Measurements from ENCODE around the gene PMF1.
A peak's percentile ranks its signal among the peaks of the same experiment; 100 is the strongest.
"Not testable (repeated sequence)": the region's sequence is repeated elsewhere in the genome, so short reads cannot be mapped to it uniquely, and the experiment has no call there.

PMF1 gene

GRCh38 chr1:156198831-156199349, 13.9 kb upstream of the PMF1 start:
- peak; percentile 54 for DNase-seq

DNA sequence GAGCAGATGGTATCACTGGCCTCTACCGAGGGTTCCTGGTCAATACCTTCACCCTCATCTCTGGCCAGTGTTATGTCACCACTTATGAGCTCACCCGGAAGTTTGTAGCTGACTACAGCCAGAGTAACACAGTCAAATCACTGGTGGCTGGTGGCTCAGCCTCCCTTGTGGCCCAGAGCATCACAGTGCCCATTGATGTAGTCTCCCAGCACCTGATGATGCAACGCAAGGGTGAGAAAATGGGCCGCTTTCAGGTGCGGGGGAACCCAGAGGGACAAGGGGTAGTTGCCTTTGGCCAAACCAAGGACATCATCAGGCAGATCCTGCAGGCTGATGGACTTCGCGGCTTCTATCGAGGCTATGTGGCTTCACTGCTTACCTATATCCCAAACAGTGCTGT, 12.8 kb upstream of the PMF1 start:
- no peak for DNase-seq

DNA sequence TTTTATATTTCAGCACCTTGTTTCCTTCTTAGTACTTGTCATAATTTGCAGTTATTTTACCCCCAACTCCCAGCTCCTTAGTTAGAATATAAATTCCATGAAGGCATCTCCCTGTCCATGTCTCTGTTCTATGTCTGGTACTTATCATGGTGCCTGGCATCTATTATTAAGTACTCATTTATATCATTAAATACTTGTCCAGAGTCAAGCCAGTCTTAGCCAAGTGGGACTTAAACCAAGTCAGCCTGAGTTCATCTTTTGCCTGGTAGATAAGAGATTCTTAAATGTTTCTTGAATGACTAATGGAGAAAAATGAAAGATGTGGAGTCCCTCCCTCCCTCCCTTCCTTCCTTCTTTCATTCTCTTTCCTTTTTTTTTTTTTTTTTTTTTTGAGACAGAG, 9.5 kb upstream of the PMF1 start:
- no peak for DNase-seq

DNA sequence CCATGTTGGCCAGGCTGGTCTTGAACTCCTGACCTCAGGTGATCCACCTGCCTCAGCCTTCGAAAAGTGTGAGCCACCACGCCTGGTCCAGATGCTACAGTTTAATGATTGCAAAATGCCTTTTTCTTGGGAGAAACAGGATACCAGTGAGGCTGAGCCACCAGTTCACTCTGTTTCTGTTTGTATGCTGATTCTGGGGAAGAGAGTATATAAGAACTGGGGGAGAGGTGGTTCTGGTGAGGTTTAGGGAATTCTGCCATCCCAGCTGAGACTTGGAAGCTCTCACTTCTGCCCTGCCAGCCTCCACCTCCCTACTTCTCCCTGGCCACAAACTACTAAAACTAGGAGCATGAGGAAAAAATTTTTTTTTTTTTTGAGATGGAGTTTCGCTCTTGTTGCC, 8.1 kb upstream of the PMF1 start:
- no peak for DNase-seq

DNA sequence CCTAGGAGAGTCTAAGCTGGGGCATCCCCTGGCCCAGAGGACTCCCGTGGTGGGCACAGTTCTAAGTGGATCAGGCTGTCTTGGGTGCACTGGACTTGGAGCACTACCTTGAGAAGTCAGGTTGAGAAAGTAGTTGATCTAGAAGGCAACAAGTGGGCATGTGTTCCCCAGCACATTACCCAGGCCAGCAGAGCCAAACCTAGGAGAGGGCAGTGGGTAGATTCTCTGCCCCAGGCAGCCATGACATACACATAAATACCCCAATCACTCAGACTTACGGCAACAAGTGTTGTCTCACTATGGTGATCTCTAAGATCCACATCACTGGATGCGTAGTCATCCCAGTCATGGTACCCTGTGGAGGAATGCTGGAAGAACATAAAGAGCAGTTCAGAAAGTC, 1.6 kb upstream of the PMF1 start:
- no peak for DNase-seq

DNA sequence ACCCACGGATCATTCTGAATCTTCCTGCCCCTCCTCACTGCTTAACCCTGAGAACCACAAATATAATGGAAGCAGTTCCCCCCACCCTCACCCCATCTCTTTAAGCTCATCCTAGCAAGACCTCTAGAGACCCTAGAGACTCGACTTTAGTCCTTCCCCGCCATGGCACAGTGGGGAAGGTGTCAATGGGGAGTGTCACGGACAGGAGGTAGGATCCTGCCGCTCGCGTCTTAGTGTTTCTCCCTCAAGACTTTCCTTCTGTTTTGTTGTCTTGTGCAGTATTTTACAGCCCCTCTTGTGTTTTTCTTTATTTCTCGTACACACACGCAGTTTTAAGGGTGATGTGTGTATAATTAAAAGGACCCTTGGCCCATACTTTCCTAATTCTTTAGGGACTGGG, 677 bp upstream of the PMF1 start:
- DNase-seq, result no peak

DNA sequence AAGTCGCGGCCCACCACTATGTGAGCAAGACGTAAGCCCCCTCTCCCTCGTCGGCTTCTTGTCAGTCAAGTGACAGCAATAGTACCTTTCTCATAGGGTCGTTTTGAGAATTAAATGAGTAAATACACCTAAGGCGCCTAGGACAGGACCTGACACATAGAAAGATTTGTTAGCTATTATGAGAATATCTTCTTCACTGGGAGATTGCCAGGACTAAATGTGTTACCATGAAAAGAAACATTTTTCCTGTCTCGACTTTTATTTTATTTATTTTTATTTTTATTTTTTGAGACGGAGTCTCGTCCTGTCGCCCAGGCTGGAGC, 798 bp downstream of the PMF1 start:
- no peak for DNase-seq

- DNase-seq, result no peak
These were observed 1.4 kb downstream of the PMF1 start for GRCh38 chr1:156214024-156214748.

DNA sequence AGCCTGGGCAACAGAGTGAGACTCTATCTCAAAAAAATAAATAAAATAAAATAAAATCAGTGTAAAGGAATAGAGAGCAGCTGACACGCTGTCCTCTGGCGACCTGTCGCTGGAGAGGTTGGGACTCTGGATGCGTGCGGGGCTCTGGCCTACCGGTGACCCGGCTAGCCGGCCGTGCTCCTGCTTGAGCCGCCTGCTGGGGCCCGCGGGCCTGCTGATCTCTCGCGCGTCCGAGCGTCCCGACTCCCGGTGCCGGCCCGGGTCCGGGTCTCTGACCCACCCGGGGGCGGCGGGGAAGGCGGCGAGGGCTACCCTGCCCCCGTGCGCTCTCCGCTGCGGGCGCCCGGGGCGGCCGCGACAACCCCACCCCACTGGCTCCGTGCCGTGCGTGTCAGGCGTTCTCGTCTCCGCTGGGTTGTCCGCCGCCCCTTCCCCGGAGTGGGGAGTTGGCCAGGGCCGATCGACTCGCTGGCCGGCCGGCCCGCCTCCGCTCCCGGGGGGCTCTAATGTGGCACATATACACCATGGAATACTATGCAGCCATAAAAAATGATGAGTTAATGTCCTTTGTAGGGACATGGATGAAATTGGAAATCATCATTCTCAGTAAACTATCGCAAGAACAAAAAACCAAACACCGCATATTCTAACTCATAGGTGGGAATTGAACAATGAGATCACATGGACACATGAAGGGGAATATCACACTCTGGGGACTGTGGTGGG, 3.7 kb downstream of the PMF1 start:
- not testable (repeated sequence) for DNase-seq

GRCh38 chr1:156217871-156218270, 5.1 kb downstream of the PMF1 start:
- DNase-seq, result no peak

DNA sequence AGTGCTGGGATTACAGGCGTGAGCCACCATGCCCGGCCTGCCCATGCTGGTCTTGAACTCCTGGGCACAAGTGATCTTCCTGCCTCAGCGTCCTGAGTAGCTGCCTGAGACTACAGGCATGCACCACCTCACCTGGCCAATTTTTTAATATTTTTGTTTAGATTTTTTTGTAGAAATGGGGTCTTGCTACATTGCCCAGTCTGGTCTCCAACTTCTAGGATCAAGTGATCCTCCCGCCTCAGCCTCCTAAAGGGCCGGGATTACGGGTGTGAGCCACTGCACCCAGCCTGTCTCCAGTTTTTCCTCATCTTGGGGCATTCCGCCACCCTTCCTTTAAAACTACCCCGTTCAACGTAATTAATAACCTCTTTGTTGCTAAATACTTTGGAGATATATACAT, 7.4 kb downstream of the PMF1 start:
- no peak for DNase-seq

GRCh38 chr1:156221986-156222692, 9.3 kb downstream of the PMF1 start:
- DNase-seq, result no peak

GRCh38 chr1:156225677-156226014, 12.8 kb downstream of the PMF1 start:
- no peak for DNase-seq

DNA sequence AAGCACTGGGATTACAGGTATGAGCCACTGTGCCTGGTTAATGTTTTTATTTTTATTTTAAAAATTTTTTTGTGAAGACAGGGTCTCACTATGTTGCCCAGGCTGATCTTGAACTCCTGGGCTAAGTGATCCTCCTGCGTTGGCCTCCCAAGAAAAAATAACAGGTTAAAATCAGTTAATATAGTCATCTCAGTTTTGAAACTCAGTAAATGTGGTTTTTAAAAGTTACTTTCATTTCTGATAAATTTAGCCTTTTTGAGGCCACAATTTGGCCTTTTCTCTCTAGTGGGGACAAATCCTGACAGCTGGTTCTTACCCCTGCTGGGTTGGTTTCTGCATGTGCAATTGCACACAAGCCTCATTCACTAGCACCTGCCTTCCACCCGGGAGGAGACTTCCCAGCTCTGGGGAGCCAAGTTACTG, 13.3 kb downstream of the PMF1 start:
- DNase-seq, result no peak

DNA sequence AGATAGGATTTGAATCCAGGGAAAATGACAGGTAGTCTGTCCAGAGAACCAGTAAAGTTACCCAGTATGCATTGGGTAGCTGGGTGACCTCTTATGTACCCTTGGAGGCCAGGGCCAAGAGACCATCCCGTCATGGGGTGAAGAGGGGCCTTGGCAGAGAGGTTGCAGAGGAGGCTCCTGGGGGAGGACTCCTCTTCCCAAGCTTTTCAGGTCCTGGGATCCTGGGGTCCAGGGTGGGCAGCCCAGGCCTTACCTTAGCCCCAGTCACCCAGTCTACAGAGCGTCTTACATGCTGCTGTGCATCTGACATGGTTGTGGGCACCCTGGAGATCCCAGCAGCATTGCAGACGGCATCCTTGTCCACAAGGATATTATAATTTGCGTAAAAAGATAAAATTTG, 14.0 kb downstream of the PMF1 start:
- no peak for DNase-seq

DNA sequence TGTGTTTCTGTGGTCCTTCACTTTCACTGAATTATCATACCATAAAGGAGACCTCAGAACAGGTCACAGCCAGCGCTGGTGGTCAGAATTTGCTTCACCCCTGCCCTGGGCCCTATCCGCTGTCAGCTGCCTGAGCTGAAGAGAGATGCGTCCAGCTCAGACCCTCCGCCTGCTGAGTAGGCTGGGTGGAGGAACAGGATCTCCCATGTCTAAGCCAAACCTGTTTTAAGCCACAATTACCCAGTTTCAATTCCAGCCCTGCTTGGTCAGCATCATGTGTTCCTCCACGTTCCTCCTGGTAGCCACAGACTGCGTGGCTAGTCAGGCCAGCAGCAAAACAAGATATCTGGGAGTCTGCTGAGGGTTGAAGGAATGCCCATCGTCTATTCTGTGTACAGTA, 15.7 kb downstream of the PMF1 start:
- DNase-seq, result no peak

- DNase-seq, result no peak
These were observed 17.1 kb downstream of the PMF1 start for GRCh38 chr1:156229809-156230472.

GRCh38 chr1:156230473-156230837, 17.6 kb downstream of the PMF1 start:
- DNase-seq, result no peak

- DNase-seq, result no peak
These were observed 19.5 kb downstream of the PMF1 start for GRCh38 chr1:156232201-156232894.

DNA sequence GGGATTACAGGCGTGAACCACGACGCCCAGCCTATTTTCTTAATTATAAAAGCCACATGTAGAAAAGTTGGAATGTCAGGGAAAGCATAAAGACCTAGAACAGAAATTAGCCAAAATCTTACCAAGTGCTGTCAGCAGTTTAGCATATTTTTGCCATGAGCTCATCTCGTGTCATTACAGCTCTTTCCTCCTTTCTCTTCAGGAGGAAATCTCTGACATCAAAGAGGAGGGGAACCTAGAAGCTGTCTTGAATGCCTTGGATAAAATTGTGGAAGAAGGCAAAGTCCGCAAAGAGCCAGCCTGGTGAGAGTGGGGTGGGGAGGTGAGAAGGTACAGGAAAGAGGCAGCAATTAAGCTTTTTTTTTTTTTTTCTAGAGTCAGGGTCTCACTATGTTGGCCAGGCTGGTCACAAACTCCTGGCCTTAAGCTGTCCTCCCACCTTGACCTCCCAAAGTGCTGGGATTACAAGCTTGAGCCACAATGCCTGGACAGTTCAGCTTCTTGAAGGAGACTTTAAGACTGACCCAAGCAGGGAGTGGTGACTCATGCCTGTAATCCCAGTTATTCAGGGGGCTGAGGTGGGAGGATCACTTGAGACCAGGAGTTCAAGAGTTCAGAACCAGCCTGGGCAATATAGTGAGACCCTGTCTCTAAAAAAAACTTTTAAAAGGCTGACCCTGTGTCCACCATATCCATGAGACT, 20.8 kb downstream of the PMF1 start:
- DNase-seq, result no peak

- no peak for DNase-seq
These were observed 23.4 kb downstream of the PMF1 start for GRCh38 chr1:156236164-156236563.

DNA sequence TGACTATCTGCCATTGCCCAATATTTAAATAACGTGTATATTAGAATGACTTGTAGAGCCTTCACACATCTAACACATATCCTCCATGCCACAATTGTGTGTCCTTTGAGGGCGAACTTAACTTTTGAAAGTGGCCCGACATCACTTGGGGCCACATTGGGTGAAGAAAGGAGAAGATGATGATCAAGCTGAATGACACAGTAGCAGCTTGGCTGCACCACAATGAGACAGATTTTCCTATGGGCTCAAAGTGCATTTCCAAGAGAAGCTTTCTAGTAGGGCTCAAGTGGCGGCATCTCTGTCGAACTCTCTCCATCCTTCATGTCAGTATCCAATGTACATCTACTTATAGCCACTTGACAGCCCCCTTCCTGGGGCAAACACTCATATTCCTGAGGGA, 25.4 kb downstream of the PMF1 start:
- no peak for DNase-seq
